Muscle of leg (tissue), 11 donors: ENCODE measurements around the gene VDR. TPM values are rescaled to one million over a fixed set of nuclear protein-coding genes. Genes with fewer than 3 reads are reported as not detected.

ENCODE experiments used
- DNase-seq: peaks from one replicate; pipeline ENCODE4 v3.0.0; 2013
- H3K27ac ChIP-seq: one replicate; pipeline ENCODE4 v1.5.1; 2013; ENCODE audit warnings: mild to moderate bottlenecking, low read length, control low read depth
- H3K27me3 ChIP-seq: one replicate; pipeline ENCODE4 v1.6.1; 2013; ENCODE audit warnings: low read length; ENCODE audit not compliant: control insufficient read depth, insufficient read depth
- H3K36me3 ChIP-seq: one replicate; pipeline ENCODE4 v1.6.1; 2013; ENCODE audit warnings: low read length; ENCODE audit not compliant: control insufficient read depth, insufficient read depth
- H3K4me1 ChIP-seq: one replicate; pipeline ENCODE4 v1.6.1; 2013; ENCODE audit warnings: low read length; ENCODE audit not compliant: control insufficient read depth, insufficient read depth
- H3K4me3 ChIP-seq: one replicate; pipeline ENCODE4 v1.5.1; 2013; ENCODE audit warnings: low read length, control low read depth
- H3K9me3 ChIP-seq: replicated peaks from 2 replicates; pipeline ENCODE4 v1.6.1; 2013; ENCODE audit warnings: low read depth, low read length; ENCODE audit not compliant: control insufficient read depth
- WGBS: methylation state at CpG from one replicate; pipeline ENCODE4 v1.1.5; 2013; ENCODE audit warnings: missing lambda C conversion rate; ENCODE audit not compliant: insufficient coverage; 5-methylcytosine and 5-hydroxymethylcytosine counted together
- polyA plus RNA-seq, 8 donors: library from polyadenylated mRNA; unstranded; fragments of 120-200 nt; gene quantifications; one replicate each; pipeline versions ENCODE4 v1.2.1 to v1.2.3, GENCODE V29; 2013; ENCODE audit warnings: inconsistent platforms in 1 of 8, low replicate concordance in 1 of 8; ENCODE audit not compliant: insufficient read length in 8 of 8, insufficient read depth in 1 of 8
- total RNA-seq: library from RNA; stranded (reverse); fragments of 120-200 nt; gene quantifications from one replicate; pipeline ENCODE4 v1.2.4, GENCODE V29; 2013

Gene VDR
- total and polyA plus RNA-seq, 9 donors = 0.23 to 1.0 (median 0.45) TPM

DNA sequence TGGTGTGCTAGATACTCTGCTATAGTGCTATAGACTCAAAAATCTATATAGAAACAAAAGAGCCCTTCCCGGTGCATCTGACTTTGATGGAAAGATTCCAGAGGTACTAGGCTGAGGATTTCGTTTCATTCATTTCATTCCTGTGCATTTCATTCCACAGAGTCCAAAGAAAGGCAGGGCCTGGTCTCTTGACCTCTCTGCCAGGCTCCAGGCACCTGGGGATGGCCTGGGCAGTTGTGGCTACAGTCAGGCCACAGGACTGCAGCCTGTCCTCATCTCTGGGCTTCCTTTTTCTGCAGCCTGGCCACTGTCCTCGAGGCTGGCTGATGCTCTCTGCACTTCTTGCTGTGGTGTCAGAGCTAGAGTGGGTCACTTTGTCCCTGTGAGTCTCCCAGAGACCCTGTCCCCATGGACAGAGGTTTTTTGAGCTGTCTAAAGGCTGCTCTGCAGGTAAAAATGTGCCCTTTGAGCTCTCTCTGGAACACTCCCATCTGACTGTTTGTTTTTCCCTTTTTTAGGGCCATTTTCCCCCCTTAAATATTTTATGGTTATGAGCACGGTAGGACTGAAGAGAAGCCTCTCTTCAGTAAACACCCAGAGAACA is 3.2 kb upstream of the VDR start:
- WGBS = 33% methylated on average over 1 of the region's 4 CpGs
- no peak overlapping the region for H3K27ac ChIP-seq
- no peaks in the 10 kb centered on the region for H3K9me3 ChIP-seq
- peaks cover 26% of the 10 kb centered on the region for H3K4me1 ChIP-seq
- H3K4me3 ChIP-seq = no peak overlapping the region
- DNase-seq = no peak
- no peaks in the 10 kb centered on the region for H3K36me3 ChIP-seq
- H3K27me3 ChIP-seq = peaks cover 41% of the 10 kb centered on the region

DNA sequence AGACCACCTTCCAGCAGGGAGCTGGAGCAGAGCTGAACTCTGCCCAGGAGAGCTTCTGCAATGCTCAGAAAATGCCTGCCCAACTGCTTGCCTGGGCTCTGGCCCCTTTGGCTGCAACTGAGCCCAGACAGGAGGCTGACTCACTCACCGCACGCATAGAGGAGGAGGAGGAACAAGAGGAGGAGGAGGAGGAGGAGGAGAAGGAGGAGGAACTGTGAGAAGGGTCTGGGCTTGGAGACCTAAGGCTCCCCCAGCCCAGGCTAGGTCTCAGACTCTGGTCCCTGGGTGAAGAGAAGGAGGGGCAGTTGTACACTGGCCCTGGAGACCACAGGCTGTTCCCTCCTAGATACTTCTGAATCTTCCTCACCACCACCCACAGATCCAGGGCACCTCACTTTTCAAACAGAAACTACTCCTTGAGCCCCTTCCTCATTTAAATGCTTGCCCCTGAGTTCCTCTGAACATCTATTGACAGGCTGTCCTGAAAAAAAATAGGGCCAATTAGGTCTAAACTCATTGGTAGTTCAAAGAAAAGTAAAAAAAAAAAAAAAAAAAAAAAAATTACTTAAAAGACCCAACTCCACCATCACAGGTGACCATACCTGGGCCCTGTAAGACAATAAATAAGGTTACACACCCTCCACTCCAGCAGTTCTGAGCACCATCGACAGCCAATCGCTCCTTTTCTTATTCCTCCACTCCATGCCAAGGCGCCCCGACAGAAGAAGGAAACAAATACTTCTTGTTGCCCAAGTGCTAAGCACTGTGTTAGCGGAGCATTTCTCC is 674 bp downstream of the VDR start:
- H3K4me1 ChIP-seq = peaks cover 32% of the 10 kb centered on the region
- peaks cover 51% of the 10 kb centered on the region for H3K27me3 ChIP-seq
- WGBS = 0% methylated on average over 4 of the region's 7 CpGs
- H3K27ac ChIP-seq = no peak overlapping the region
- peak overlapping the region; percentile 46 for H3K4me3 ChIP-seq
- peak; percentile 33 for DNase-seq
- no peaks in the 10 kb centered on the region for H3K36me3 ChIP-seq
- H3K9me3 ChIP-seq = no peaks in the 10 kb centered on the region

DNA sequence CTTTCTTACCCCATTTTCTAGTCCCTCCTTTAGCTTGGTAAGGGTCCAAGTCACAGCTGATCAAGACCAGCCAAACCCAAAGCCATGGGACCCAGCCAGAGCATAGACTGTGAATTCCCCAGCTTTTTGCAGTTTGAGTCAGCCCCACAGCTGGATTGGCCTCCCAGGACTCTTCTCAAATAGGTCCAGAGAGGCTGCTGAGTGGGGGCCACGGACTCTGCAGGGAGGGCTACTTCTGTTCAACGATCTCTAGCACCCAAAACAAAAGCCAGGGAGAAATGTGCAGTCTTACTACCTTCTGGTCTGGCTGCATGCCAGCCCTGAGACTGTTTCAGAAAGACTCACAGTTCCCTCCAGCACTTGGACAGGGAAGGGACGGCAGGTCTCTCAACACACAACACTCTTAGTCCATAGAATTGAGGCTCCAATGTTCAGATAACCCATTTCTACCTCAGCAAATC is 1.6 kb downstream of the VDR start:
- peak; percentile 49 for DNase-seq
- no peak overlapping the region for H3K4me3 ChIP-seq
- WGBS = 28% methylated on average over 2 of the region's 3 CpGs
- peaks cover 51% of the 10 kb centered on the region for H3K27me3 ChIP-seq
- H3K27ac ChIP-seq = no peak overlapping the region
- H3K4me1 ChIP-seq = peaks cover 32% of the 10 kb centered on the region
- no peaks in the 10 kb centered on the region for H3K9me3 ChIP-seq
- no peaks in the 10 kb centered on the region for H3K36me3 ChIP-seq

DNA sequence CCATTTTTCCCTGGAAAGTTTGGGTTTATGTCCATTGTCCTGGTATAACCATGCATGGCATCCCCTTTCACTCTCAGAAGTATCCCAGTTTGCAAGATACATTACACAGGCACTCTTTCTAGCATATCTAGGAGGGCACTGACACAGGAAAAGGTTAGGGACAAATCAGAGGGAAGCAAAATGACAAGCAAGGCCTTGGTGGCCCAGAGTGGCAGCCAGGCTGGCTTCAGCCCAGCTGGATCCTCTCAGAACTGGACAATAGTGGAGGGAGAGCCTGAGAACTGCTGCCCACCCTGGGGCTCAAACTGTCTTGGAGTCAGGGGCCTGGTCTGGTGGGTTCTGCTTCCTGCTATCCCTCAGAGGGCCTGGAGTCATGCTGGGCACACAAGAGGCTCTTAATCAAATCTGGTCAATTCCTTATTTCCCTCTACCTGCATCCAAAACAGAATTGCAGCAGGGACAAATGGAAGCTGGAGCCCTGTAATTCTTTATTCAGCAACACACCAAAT is 2.6 kb downstream of the VDR start:
- no peak for DNase-seq
- Histone ChIP-seq H3K4me3 (no peak overlapping the region), H3K27me3 (peaks cover 48% of the 10 kb centered on the region), H3K9me3 (no peaks in the 10 kb centered on the region), H3K4me1 (peaks cover 32% of the 10 kb centered on the region), H3K36me3 (no peaks in the 10 kb centered on the region), H3K27ac (no peak overlapping the region)

DNA sequence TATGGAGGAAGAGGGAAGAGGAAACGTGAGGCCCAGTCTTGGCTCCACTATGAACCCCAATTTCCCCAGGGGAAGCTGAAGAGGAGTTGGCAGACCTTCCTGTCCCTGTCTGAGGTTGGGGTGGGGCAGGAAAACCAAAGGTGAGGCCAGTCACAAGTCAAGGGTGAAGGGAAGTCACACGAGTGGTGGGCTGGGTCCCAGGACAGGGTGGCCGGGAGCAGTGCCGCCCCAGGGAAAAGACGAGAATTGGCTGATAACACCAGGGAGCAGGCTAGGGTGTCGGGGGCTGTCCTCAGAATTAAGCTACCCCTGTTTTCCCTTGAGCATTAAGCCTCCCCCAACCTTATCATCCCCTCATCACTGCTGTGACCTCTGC is 3.1 kb downstream of the VDR start:
- Histone ChIP-seq H3K27ac (no peak overlapping the region), H3K4me3 (no peak overlapping the region), H3K9me3 (no peaks in the 10 kb centered on the region), H3K27me3 (peaks cover 44% of the 10 kb centered on the region), H3K36me3 (no peaks in the 10 kb centered on the region), H3K4me1 (peaks cover 32% of the 10 kb centered on the region)
- no peak for DNase-seq
- 49% methylated on average over 2 of the region's 6 CpGs for WGBS

DNA sequence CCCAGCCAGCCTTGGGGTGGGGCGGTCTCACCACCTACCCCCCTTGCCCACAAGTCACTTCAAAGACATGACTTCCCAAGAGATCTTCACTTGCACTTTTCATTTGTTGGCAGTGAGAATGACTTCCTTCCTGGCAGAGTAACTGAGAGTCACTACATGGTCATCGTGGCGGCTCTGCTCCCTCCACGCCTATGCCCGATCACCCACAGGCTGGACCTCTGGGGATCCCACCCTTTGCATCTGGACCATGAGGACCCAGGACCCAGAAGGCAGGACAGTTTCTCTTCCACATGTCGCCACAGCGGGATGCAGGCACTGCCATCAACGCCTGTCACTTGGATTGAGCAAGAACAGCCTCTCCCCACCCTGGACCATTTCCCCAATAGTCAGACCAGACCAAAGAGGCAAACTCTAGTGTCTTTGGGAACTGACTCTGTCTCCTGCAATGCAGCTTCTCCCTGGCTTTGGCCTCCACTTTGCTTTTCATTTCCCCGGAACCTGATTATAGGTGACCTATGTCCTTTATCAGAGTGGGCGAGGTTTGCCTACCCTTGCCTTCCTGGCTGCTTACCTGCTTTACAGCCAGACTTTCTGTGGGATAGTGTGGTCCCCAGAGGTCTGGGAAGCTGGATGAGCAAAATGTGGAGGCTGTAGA is 3.6 kb downstream of the VDR start:
- peaks cover 32% of the 10 kb centered on the region for H3K4me1 ChIP-seq
- H3K27ac ChIP-seq = no peak overlapping the region
- H3K36me3 ChIP-seq = no peaks in the 10 kb centered on the region
- no peak for DNase-seq
- 88% methylated on average over 10 of the region's 10 CpGs for WGBS
- no peak overlapping the region for H3K4me3 ChIP-seq
- no peaks in the 10 kb centered on the region for H3K9me3 ChIP-seq
- H3K27me3 ChIP-seq = peaks cover 43% of the 10 kb centered on the region

DNA sequence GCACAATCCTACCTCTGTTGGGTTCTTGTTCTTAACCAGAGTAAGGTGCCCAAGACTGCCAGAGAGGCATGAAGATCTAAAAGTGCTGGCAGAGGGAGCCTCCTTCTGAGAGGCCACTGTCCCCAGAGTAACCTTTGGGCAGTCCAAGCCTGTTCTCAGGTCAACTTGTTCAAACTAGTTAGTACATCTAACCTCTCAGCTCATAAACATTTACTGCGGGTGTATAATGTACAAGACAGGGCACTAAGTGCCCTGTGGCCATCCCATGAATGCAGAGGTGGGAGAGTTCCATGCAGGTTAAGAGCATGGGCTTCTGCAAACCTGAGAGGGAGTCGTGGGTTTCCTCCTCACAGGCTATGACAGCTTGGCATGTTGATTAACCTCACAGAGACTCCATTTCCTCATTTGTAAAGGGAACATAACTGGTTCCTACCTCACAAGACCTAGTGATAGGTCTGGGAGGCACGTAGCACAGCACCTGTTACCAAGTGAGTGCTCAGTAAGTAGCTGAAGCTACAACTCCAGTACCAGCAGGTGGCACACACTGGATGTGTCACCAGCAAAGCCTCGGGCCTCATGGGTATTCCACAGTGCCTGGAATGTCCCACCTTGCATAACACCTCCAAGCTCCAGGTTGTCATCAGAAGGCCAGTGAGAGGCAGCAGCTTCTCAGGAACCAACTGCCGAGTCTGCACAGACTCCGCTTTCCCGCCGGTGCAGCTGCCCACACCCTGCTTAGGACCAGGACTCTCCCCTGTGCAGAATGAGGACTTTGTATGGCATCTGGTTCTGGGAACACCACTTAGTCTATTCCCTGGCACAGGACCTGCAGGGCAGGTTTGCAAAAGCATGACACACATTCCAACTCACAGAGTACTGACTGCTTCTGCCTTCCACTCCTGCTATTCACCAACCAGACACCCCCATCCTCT is 4.4 kb downstream of the VDR start:
- H3K4me3 ChIP-seq = no peak overlapping the region
- no peak for DNase-seq
- no peaks in the 10 kb centered on the region for H3K36me3 ChIP-seq
- no peaks in the 10 kb centered on the region for H3K9me3 ChIP-seq
- H3K27me3 ChIP-seq = peaks cover 36% of the 10 kb centered on the region
- WGBS = 43% methylated on average over 6 of the region's 8 CpGs
- peaks cover 29% of the 10 kb centered on the region for H3K4me1 ChIP-seq
- no peak overlapping the region for H3K27ac ChIP-seq

DNA sequence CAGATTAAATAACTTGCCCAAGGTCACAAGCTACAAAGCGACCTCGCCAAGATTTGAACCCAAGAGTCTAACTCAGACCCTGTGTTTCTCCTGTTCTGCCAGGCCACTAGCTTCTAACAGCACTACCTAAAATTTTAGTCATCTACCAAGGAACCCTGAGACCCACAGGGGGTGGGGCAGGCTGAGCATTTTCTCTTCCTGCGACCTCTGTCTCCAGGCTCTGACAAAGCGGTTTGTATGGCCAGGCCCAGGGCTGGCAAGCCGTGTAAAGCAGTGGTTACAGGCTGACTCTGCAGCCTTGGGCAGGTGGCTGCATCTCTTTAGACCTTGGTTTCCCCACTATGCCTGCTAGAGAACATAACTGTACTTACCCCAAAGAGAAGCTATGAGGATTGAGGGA is 5.3 kb downstream of the VDR start:
- peaks cover 21% of the 10 kb centered on the region for H3K4me1 ChIP-seq
- H3K9me3 ChIP-seq = no peaks in the 10 kb centered on the region
- WGBS = 80% methylated on average over 4 of the region's 5 CpGs
- H3K4me3 ChIP-seq = no peak overlapping the region
- H3K27ac ChIP-seq = no peak overlapping the region
- no peak for DNase-seq
- H3K36me3 ChIP-seq = no peaks in the 10 kb centered on the region
- peaks cover 26% of the 10 kb centered on the region for H3K27me3 ChIP-seq

DNA sequence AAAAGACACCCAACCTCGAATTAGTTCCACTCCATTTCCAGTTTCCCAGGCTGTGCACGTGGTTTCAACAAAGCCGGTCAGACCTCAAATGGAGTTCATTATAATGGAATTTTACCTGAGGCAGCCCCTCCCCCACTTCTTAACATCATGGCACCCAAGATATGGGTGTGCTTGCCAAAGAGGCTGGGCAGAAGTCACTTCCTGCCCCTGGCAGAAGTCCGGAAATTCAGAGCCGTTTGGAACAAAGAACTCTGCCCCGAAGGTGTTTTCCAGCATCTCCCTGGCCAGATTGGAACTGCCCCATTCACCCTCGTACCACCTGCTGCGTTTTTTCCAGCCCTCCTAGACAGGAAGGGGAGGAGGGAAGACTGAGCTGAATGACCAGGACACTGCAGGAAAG is 8.2 kb downstream of the VDR start:
- H3K27me3 ChIP-seq = peaks cover 5% of the 10 kb centered on the region
- H3K27ac ChIP-seq = no peak overlapping the region
- WGBS = 34% methylated on average over 5 of the region's 8 CpGs
- no peak overlapping the region for H3K4me3 ChIP-seq
- no peaks in the 10 kb centered on the region for H3K36me3 ChIP-seq
- peaks cover 4% of the 10 kb centered on the region for H3K4me1 ChIP-seq
- no peaks in the 10 kb centered on the region for H3K9me3 ChIP-seq
- no peak for DNase-seq
